Ascending aorta (tissue), 2 donors: ENCODE results near the gene BDNF. TPM values are rescaled to one million over a fixed set of nuclear protein-coding genes. Genes with fewer than 3 reads are reported as not detected.

ENCODE experiments used
- DNase-seq, 2 donors: peaks; one replicate each; pipeline ENCODE4 v3.0.0-alpha.2; 2019; ENCODE audit warnings: low spot score in 2 of 2
- H3K27ac ChIP-seq, 2 donors: fragments of 200-600 bp; sonication (generic); one replicate each; pipeline ENCODE4 v1.5.1; 2016 to 2017; ENCODE audit warnings: mild to moderate bottlenecking in 1 of 2
- H3K27me3 ChIP-seq: fragments of 200-600 bp; sonication (generic); one replicate; pipeline ENCODE4 v1.5.1; 2017
- H3K36me3 ChIP-seq, 2 donors: fragments of 200-600 bp; sonication (generic); one replicate each; pipeline ENCODE4 v1.5.1; 2016
- H3K4me1 ChIP-seq, 2 donors: fragments of 200-600 bp; sonication (generic); one replicate each; pipeline ENCODE4 v1.5.1; 2016 to 2017; ENCODE audit warnings: mild to moderate bottlenecking in 1 of 2
- H3K4me3 ChIP-seq, 2 donors: fragments of 200-600 bp; sonication (generic); one replicate each; pipeline ENCODE4 v1.5.1; 2016 to 2017; ENCODE audit warnings: mild to moderate bottlenecking in 1 of 2
- H3K9me3 ChIP-seq, 2 donors: fragments of 200-600 bp; sonication (generic); one replicate each; pipeline ENCODE4 v1.5.1; 2016
- CTCF ChIP-seq, 3 experiments: fragments of 200-600 bp in 2 of 3; fragments of 450-650 bp in 1 of 3; sonication (generic) in 2 of 3; IDR thresholded peaks; one replicate each; pipeline ENCODE4 v1.5.1; 2016 to 2019; ENCODE audit warnings: antibody characterized with exemption in 3 of 3, mild to moderate bottlenecking in 1 of 3, moderate library complexity in 1 of 3
- intact Hi-C: fragments of 100-400 bp; cut with DNase I; formaldehyde crosslinking; loops from one replicate; pipeline ENCODE4 v1.15.1; 2023
- total RNA-seq: library from RNA; depleted of rRNA; stranded (reverse); fragments of >200 nt; gene quantifications from one replicate; pipeline ENCODE4 v1.1.0, GENCODE V29; 2016

BDNF gene
- total RNA-seq, 1 donor from 2014 or later: 4.7 TPM

- H3K9me3 ChIP-seq: no peaks in the 10 kb centered on the region
- no peak overlapping the region for H3K27ac ChIP-seq
- no peak for DNase-seq
- peaks cover 5 to 7% of the 10 kb centered on the region in 2 donors for H3K4me1 ChIP-seq
- H3K27me3 ChIP-seq: peaks cover 18% of the 10 kb centered on the region
- H3K4me3 ChIP-seq: no peak overlapping the region
- intact Hi-C loops: no loop called here
- no peak for TF ChIP-seq CTCF (IDR thresholded peaks at IDR 0.05)
- no peaks in the 10 kb centered on the region for H3K36me3 ChIP-seq
Measured at GRCh38 chr11:27716216-27716615, 16.0 kb upstream of the BDNF start.

GRCh38 chr11:27711725-27712124 lies 11.5 kb upstream of the BDNF start:
- no peak for TF ChIP-seq CTCF (IDR thresholded peaks at IDR 0.05)
- no peaks in the 10 kb centered on the region for H3K27me3 ChIP-seq
- no peaks in the 10 kb centered on the region for H3K36me3 ChIP-seq
- no peaks in the 10 kb centered on the region for H3K9me3 ChIP-seq
- no peaks in the 10 kb centered on the region for H3K4me1 ChIP-seq
- no peak overlapping the region for H3K27ac ChIP-seq
- intact Hi-C loops: no loop called here
- no peak overlapping the region for H3K4me3 ChIP-seq
- DNase-seq: no peak

GRCh38 chr11:27710536-27710935 lies 10.3 kb upstream of the BDNF start:
- Histone ChIP-seq H3K27ac (no peak overlapping the region), H3K27me3 (no peaks in the 10 kb centered on the region), H3K4me3 (no peak overlapping the region), H3K36me3 (no peaks in the 10 kb centered on the region), H3K4me1 (no peaks in the 10 kb centered on the region), H3K9me3 (no peaks in the 10 kb centered on the region)
- no peak for DNase-seq
- no peak for TF ChIP-seq CTCF (IDR thresholded peaks at IDR 0.05)
- intact Hi-C loops: no loop called here

GRCh38 chr11:27707676-27708075 lies 7.4 kb upstream of the BDNF start:
- H3K27ac ChIP-seq: no peak overlapping the region
- no peaks in the 10 kb centered on the region for H3K9me3 ChIP-seq
- no peak for TF ChIP-seq CTCF (IDR thresholded peaks at IDR 0.05)
- intact Hi-C loops: no loop called here
- no peak for DNase-seq
- no peaks in the 10 kb centered on the region for H3K4me1 ChIP-seq
- H3K36me3 ChIP-seq: no peaks in the 10 kb centered on the region
- no peaks in the 10 kb centered on the region for H3K27me3 ChIP-seq
- no peak overlapping the region for H3K4me3 ChIP-seq

- no peaks in the 10 kb centered on the region for H3K36me3 ChIP-seq
- intact Hi-C loops: no loop called here
- no peak for DNase-seq
Measured at GRCh38 chr11:27705873-27706820, 5.9 kb upstream of the BDNF start.

More at GRCh38 chr11:27705873-27706820, 5.9 kb upstream of the BDNF start:
- Histone ChIP-seq H3K27ac (no peak overlapping the region), H3K27me3 (peaks cover 7% of the 10 kb centered on the region), H3K9me3 (no peaks in the 10 kb centered on the region), H3K4me1 (peaks cover 0 to 3% of the 10 kb centered on the region in 2 donors), H3K4me3 (no peak overlapping the region)
- TF ChIP-seq CTCF (IDR thresholded peaks at IDR 0.05): peak; percentile 17 to 44 (median 35)
